Ectodermal cell (in vitro differentiated cells): Measurements from ENCODE around the gene GATAD2A.

Experiments used
- H3K27ac ChIP-seq: 2 replicates; pipeline ENCODE4 v1.7.0; 2013; ENCODE audit warnings: mild to moderate bottlenecking, low read depth, low read length; ENCODE audit not compliant: insufficient read depth, poor library complexity, severe bottlenecking
- H3K27me3 ChIP-seq: 2 replicates; pipeline ENCODE4 v1.7.0; 2013; ENCODE audit warnings: mild to moderate bottlenecking, low read length; ENCODE audit not compliant: insufficient read depth, control insufficient read depth, poor library complexity, severe bottlenecking
- H3K36me3 ChIP-seq: one replicate; pipeline ENCODE4 v1.7.0; 2013; ENCODE audit warnings: low read length; ENCODE audit not compliant: control insufficient read depth, insufficient read depth
- H3K4me1 ChIP-seq: one replicate; pipeline ENCODE4 v1.7.0; 2013; ENCODE audit warnings: low read length; ENCODE audit not compliant: control insufficient read depth, insufficient read depth
- H3K4me3 ChIP-seq: 2 replicates; pipeline ENCODE4 v1.7.0; 2013; ENCODE audit warnings: low read depth, low read length, control low read depth; ENCODE audit not compliant: insufficient read depth
- H3K9me3 ChIP-seq: 2 replicates; pipeline ENCODE4 v1.7.0; 2013; ENCODE audit warnings: mild to moderate bottlenecking, low read length, moderate library complexity; ENCODE audit not compliant: control insufficient read depth
- WGBS, 2 experiments: methylation state at CpG; one replicate each; pipeline ENCODE4 v1.1.7; 2013; ENCODE audit warnings: missing lambda C conversion rate in 2 of 2; 5-methylcytosine and 5-hydroxymethylcytosine counted together

Gene GATAD2A

DNA sequence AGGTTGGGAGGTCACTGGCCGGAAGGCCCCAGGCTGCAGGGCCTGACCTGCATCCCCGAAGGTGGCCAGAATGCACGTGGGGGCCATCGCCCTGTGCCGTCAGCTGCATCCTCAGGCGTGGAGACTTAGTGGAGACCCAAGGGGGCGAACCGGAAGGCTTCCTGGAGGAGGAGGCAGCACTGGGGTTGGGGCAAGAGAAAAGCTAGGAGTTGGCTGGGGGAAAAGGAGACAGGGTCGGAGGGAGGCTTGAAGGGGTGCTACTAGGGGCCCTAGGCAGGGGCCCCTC lies 121.8 kb downstream of the GATAD2A start:
- 94 to 96% methylated on average over 9 of the region's 9 CpGs for WGBS, 2 experiments
- H3K27me3 ChIP-seq = no peaks in the 10 kb centered on the region
- H3K9me3 ChIP-seq = no peaks in the 10 kb centered on the region
- peaks cover 21% of the 10 kb centered on the region for H3K4me1 ChIP-seq
- peaks cover 15% of the 10 kb centered on the region for H3K36me3 ChIP-seq
- no peak overlapping the region for H3K4me3 ChIP-seq
- no peak overlapping the region for H3K27ac ChIP-seq

DNA sequence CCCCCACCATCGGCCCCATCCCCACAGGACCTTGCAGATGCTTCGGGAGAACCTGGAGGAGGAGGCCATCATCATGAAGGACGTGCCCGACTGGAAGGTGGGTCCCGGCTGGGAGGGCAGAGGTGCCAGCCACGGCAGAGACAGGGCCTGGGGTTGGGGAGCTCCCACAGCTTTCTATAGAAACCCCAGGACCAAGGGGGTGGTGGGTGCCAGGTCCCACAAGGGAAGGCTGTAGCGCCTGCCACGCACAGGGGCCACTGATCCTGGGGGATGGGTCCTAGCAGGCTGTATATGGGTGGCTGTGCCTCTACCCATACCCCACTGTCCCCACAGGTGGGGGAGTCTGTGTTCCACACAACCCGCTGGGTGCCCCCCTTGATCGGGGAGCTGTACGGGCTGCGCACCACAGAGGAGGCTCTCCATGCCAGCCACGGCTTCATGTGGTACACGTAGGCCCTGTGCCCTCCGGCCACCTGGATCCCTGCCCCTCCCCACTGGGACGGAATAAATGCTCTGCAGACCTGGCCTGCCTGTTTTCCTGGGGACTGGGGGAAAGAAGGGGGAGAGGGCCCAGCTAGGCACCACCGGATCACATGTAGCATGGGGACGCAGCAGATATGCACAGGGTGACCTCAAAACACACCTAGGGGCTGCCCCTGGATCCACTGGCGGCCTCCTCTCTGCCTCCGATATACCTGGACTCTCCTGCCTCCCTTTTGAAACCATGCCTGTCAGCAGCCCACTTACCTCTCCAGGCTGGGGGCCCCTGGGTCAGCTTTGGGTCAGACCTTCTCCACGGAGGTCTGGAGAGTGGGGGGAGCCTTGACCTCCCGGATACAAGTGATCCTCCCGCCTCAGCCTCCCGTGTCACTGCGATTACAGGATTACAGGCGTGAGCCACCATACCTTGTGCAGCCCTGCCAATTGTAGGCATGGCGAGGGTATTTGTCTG lies 122.5 kb downstream of the GATAD2A start:
- Histone ChIP-seq H3K4me1 (peaks cover 21% of the 10 kb centered on the region), H3K9me3 (no peaks in the 10 kb centered on the region), H3K27ac (no peak overlapping the region), H3K4me3 (no peak overlapping the region), H3K36me3 (peaks cover 15% of the 10 kb centered on the region), H3K27me3 (no peaks in the 10 kb centered on the region)
- WGBS, 2 experiments = 94 to 96% methylated on average over 27 of the region's 27 CpGs

DNA sequence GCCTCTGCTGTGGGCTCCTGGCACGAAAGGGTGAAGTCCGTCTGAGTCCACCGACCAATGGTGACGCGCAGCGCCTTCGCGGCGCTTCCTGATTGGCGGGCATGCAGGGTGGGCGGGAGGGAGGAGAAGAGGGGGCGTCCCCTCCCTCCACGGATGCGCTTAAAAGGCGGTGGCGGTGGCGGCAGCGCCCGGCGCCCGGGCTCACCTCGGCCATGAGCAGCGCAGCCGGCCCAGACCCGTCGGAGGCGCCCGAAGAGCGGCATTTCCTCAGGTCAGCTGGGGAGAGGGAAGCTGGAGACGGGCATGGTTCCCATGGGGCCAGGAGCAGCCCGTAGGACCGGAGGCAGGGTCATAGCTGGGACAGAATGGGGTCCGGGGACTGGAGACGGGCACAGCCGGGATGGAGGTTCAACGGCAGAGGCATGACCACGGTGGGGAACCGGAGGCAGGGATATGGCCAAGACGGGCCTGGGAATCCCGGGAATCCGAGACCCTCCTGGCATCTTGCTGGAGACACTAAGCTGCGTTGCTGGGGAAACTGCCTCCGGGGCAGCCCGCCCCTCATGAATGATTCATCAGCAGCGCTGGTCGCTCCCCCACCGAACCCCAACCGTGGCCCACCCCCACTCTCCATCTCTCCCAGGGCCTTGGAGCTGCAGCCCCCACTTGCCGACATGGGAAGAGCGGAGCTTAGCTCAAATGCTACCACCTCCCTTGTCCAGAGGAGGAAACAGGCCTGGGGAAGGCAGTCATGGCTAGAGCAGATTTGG lies 123.4 kb downstream of the GATAD2A start, which contains the start of gene YJEFN3:
TSS of gene YJEFN3 (plus strand) at position 191 of the 770 bp plus-strand sequence. CDS start at position 213, 22 bp downstream.
- no peak within 1 kb of the TSS for H3K4me3 ChIP-seq
- H3K27ac ChIP-seq = no peak within 1 kb of the TSS
- H3K9me3 ChIP-seq = no peaks in the 10 kb centered on the region
- no peaks in the 10 kb centered on the region for H3K27me3 ChIP-seq
- peaks cover 15% of the 10 kb centered on the region for H3K36me3 ChIP-seq
- 87 to 88% methylated on average over 50 of the region's 50 CpGs for WGBS, 2 experiments
- H3K4me1 ChIP-seq = peaks cover 21% of the 10 kb centered on the region

GRCh38 chr19:19529783-19530422 lies 124.4 kb downstream of the GATAD2A start:
- Histone ChIP-seq H3K36me3 (peaks cover 15% of the 10 kb centered on the region), H3K9me3 (no peaks in the 10 kb centered on the region), H3K27me3 (no peaks in the 10 kb centered on the region), H3K4me3 (no peak overlapping the region), H3K4me1 (peaks cover 22% of the 10 kb centered on the region), H3K27ac (no peak overlapping the region)
- WGBS, 2 experiments = 88 to 90% methylated on average over 11 of the region's 11 CpGs

GRCh38 chr19:19530423-19530804 lies 124.9 kb downstream of the GATAD2A start:
- 72 to 74% methylated on average over 8 to 9 of the region's 9 CpGs for WGBS, 2 experiments
- Histone ChIP-seq H3K4me1 (peaks cover 17% of the 10 kb centered on the region), H3K4me3 (no peak overlapping the region), H3K27ac (no peak overlapping the region), H3K36me3 (peaks cover 15% of the 10 kb centered on the region), H3K9me3 (no peaks in the 10 kb centered on the region), H3K27me3 (no peaks in the 10 kb centered on the region)

GRCh38 chr19:19530889-19531288 lies 125.4 kb downstream of the GATAD2A start:
- Histone ChIP-seq H3K9me3 (no peaks in the 10 kb centered on the region), H3K36me3 (peaks cover 15% of the 10 kb centered on the region), H3K4me1 (peaks cover 12% of the 10 kb centered on the region), H3K4me3 (no peak overlapping the region), H3K27ac (no peak overlapping the region), H3K27me3 (no peaks in the 10 kb centered on the region)
- WGBS, 2 experiments = 91 to 93% methylated on average over 4 of the region's 4 CpGs

DNA sequence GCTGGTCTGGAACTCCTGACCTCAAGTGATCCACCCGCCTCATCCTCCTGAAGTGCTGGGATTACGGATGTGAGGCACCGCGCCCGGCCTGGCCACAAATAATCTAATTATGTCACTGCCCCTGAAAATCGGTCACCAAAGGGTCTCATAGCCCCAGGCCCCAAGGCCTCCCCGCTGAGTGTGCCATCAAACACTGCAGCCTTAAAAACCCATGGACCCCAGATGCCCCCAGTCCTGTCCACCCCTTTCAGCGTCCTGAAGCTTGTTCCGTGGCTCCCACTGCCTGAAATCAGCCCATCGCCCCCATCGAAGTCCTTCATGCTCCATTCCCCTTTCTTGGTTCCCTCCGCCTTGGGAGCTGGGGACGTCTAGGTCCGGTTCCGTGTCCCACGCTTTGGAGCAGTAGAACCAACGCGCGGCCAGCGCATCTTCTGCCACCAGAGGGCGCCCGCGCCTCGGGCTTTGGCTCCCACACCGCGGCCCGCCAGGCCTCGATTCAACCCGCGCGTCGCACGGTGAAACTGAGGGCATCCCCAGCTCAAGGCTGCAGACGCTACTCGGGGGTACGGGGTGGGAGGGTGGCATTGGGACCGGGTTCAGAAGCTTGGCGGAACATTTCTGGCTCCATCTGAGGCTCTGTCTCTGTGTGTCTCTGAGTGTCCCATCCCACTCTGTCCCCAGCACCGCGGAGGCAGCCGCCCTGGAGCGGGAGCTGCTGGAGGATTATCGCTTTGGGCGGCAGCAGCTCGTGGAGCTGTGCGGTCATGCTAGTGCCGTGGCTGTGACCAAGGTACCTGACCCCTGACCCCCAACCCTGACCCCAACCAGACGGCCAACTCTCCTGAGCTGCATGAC lies 126.7 kb downstream of the GATAD2A start:
- peaks cover 1% of the 10 kb centered on the region for H3K27me3 ChIP-seq
- peaks cover 15% of the 10 kb centered on the region for H3K36me3 ChIP-seq
- no peaks in the 10 kb centered on the region for H3K9me3 ChIP-seq
- H3K4me1 ChIP-seq = peaks cover 5% of the 10 kb centered on the region
- WGBS, 2 experiments = 39 to 41% methylated on average over 48 of the region's 48 CpGs
- H3K4me3 ChIP-seq = no peak overlapping the region
- H3K27ac ChIP-seq = no peak overlapping the region

DNA sequence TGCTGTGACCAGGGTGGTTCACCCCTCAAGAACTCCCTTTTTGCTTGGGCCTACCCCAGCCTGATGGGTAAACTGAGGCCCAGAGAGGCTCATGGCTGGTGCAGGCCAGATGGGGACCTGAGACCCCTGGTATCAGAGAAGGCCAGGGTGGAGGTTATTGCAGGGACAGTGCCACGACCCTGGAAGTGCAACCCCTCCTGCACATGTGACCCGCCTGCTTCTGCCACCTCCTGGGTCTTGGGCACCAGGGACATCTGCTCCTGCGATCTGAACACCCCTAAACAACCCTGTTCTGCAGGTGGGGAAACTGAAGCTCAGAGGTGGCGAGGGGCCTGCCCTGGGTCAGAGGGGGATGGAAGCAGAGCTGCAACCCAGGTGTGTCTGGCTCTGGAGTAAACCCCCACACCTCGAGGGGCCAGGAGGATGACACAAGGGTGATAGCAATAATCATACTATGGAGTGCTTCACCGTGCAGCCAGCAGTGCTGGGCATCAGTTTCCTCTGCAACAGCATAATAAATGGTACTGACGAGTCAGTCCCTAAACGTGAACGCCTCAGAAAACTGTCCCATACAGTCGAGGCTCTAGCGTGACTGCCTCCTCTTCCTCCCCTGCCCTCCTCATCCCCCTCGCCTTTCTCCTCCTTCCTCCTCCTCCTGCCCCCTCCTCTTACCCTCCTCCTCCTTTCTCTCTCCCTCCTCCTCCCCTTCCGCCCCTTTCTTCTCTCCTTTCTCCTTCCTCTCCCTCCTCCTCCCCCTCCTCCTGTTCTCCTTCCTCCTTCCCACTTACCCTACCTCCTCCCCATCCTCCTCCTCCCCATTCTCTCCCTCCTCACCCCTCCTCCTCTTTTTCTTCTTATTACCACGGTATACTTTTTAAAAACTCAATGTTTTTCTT lies 127.6 kb downstream of the GATAD2A start:
- Histone ChIP-seq H3K4me3 (no peak overlapping the region), H3K36me3 (peaks cover 9% of the 10 kb centered on the region), H3K4me1 (peaks cover 5% of the 10 kb centered on the region), H3K27me3 (peaks cover 10% of the 10 kb centered on the region), H3K9me3 (no peaks in the 10 kb centered on the region), H3K27ac (no peak overlapping the region)
- 79 to 80% methylated on average over 14 of the region's 14 CpGs for WGBS, 2 experiments

GRCh38 chr19:19533841-19534240 lies 128.4 kb downstream of the GATAD2A start:
- Histone ChIP-seq H3K4me3 (no peak overlapping the region), H3K27ac (no peak overlapping the region), H3K36me3 (peaks cover under 1% of the 10 kb centered on the region), H3K9me3 (no peaks in the 10 kb centered on the region), H3K27me3 (peaks cover 18% of the 10 kb centered on the region), H3K4me1 (peaks cover 13% of the 10 kb centered on the region)
- 89% methylated on average over 6 of the region's 6 CpGs for WGBS, 2 experiments
